HuH-7 (cell line): ENCODE results near the gene RIPPLY2.
"Not testable (repeated sequence)": the region's sequence is repeated elsewhere in the genome, so short reads cannot be mapped to it uniquely, and the experiment has no call there.

Source experiments
- DNase-seq: peaks from one replicate; pipeline ENCODE4 v3.0.0; 2011; ENCODE audit warnings: low spot score

RIPPLY2 gene

GRCh38 chr6:83860359-83860755 lies 7.2 kb downstream of the RIPPLY2 start:
- no peak for DNase-seq

GRCh38 chr6:83860782-83861495 lies 7.8 kb downstream of the RIPPLY2 start:
- DNase-seq, result no peak

GRCh38 chr6:83862776-83863471 lies 9.8 kb downstream of the RIPPLY2 start:
- DNase-seq, result no peak

- no peak for DNase-seq
These were observed 13.9 kb downstream of the RIPPLY2 start for GRCh38 chr6:83867043-83867442.

GRCh38 chr6:83867527-83868161 lies 14.5 kb downstream of the RIPPLY2 start:
- DNase-seq, result no peak

GRCh38 chr6:83868639-83869038 lies 15.5 kb downstream of the RIPPLY2 start:
- no peak for DNase-seq

GRCh38 chr6:83870649-83871048 lies 17.5 kb downstream of the RIPPLY2 start:
- DNase-seq, result no peak

- DNase-seq, result no peak
These were observed 19.4 kb downstream of the RIPPLY2 start for GRCh38 chr6:83872386-83873118.

- DNase-seq, result no peak
These were observed 20.7 kb downstream of the RIPPLY2 start for GRCh38 chr6:83873869-83874268.

GRCh38 chr6:83875843-83876242 lies 22.7 kb downstream of the RIPPLY2 start:
- no peak for DNase-seq

- no peak for DNase-seq
These were observed 25.9 kb downstream of the RIPPLY2 start for GRCh38 chr6:83878902-83879644.

GRCh38 chr6:83879746-83880145 lies 26.6 kb downstream of the RIPPLY2 start:
- DNase-seq, result no peak

- no peak for DNase-seq
These were observed 30.1 kb downstream of the RIPPLY2 start for GRCh38 chr6:83883240-83883639.

- peak; percentile 30 for DNase-seq
These were observed 31.4 kb downstream of the RIPPLY2 start for GRCh38 chr6:83884523-83884922.

- no peak for DNase-seq
These were observed 32.8 kb downstream of the RIPPLY2 start for GRCh38 chr6:83885984-83886383.

- no peak for DNase-seq
These were observed 36.5 kb downstream of the RIPPLY2 start for GRCh38 chr6:83889621-83890020.

GRCh38 chr6:83890520-83890919 lies 37.4 kb downstream of the RIPPLY2 start:
- DNase-seq, result no peak

GRCh38 chr6:83891586-83891985 lies 38.4 kb downstream of the RIPPLY2 start:
- no peak for DNase-seq

- DNase-seq, result no peak
These were observed 39.9 kb downstream of the RIPPLY2 start for GRCh38 chr6:83893024-83893423.

- DNase-seq, result not testable (repeated sequence)
These were observed 43.9 kb downstream of the RIPPLY2 start for GRCh38 chr6:83897094-83897493.

GRCh38 chr6:83901624-83902023 lies 48.5 kb downstream of the RIPPLY2 start:
- no peak for DNase-seq

GRCh38 chr6:83904395-83904794 lies 51.2 kb downstream of the RIPPLY2 start:
- DNase-seq, result no peak
